Stimulated activated CD4-positive, alpha-beta T cell treated with anti-CD3 and anti-CD28 coated beads, TNF-alpha, amount 100 ng/mL, for 48 hours (primary cell): ENCODE results near the gene RAP2A.

ENCODE experiments used
- DNase-seq, 3 donors: peaks; one replicate each; pipeline ENCODE4 v3.0.0-alpha.2; 2020; ENCODE audit warnings: low read depth in 3 of 3

Gene RAP2A

DNA sequence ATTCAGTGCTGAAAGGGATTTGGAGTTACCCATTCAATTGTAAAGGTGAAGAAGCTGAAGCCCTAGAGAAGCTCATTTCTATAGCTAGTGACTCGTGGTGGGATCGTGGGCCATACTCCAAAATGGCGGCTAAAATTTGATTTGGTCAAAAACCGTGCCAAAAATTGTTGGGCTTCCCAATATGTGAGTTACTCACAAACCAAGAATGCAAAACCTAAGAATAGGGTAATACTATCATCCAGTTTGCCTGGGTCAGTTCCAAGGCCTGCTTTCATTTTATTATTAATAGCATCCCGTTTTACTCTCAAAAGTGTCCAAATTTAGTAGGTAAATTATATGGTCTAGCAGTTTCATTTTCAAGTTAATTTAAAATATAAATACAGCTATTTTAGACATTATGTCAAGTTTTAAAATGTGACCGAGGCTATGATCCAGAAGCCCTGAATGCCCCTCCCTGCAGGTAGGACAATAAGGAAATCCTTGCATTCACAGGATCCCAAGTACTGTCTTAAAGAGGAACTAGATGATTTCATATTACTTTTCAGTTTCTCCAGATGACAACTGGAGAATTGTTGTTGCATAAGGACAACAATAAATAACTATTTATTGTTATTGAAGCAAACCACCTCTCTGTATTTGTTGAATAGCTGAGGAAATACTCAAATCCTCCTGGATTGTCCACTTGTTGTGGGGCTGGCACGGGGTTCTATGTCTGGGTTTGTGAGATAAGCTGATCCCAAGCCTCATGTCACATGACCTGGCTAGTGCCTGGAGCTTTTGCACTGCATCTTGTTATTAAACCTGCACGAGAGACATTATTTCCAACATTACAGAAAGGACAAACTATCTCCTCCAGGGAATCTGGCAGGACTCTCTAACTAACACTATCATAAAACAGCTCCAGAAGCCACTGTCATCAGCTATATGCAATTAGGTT lies 11.6 kb upstream of the RAP2A start:
- no peak for DNase-seq

DNA sequence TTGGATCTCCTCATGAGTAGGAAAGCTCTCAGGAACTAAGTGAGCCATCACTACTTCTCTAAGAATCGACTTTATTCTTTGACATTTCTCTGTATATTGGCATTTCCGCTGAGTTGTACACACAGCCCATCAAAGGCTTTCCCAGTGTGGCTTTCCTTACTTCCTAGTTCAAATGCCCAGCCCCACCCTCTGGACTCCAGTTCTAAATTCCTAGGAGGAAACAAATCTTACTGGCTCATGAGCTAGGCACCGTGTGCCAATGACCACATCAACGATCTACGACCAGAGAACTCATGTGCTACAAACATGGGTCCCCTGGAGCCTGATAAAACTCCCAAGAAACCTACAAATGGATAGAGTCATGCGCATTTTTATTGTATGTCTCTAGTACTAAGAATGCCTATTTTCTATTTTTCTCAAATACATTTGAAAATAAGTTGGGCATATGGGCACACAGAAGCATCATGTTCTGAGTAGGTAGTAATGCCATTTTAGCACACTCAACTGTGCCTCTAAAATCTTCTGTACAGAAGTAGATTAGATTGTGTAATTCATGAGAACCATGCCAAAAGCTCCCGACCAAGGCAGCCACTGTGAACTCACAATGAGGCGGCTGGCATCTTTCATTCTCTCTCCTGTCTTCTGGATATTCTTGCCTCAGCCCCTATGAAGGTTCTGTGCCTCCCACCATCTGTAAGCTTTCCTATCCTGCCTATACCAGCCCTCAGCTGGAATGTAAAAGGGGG lies 10.5 kb upstream of the RAP2A start:
- no peak for DNase-seq

DNA sequence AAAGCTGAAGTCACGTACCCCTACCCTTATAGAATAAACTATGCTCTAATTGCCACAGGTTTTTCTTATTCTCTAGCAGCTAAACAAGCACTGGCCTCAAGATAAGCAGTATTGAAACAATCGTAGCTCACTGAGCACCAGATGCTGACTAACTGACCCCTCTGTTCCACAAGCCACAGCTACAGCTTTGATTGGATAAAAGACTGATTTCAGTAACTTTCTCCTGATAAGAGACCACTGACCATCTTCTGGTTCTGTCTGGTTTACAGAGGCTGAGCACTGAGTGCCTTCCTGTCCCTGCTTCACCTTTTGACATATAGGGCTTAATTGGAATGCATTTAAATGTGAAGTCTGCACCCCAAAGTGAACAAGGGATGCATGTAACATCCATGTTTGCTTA lies 8.4 kb upstream of the RAP2A start:
- DNase-seq, result no peak

DNA sequence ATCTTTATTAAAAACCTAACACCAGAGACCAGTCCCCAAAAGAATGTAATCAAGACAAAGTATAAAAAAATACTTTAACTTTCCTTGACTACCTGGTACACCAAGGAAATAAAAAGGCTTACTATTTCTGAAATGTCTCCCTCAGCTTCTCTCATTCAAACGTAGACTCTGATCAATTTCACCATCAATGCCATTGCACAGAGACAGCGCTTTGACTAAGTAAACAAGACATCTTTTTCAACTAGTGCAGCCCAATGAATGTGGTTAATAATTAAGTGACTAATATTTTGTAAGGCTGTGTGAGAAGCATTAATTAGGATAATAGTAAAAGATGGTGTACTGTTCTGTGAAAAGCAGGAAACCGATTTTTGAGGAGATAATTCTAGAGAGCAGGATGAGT lies 7.3 kb upstream of the RAP2A start:
- no peak for DNase-seq

DNA sequence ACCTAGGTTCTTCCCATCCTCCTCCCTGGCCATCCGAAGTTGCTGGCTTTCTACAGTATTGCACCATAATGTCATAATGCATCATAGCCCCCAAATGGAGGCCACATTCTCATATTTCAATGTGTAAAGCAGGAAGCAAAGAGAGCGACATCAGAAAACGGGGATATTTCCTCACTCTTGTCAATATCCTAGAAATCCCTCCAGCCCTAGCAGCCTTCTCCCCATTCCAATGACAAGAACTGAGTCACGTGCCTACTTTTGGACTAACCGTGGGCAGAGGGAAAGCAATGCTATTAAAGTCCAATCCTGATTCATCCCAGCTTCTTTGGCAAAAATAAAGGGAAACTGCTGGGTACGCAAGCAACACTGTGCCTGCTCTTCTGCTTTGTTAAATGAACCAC lies 4.3 kb upstream of the RAP2A start:
- DNase-seq, result no peak

DNA sequence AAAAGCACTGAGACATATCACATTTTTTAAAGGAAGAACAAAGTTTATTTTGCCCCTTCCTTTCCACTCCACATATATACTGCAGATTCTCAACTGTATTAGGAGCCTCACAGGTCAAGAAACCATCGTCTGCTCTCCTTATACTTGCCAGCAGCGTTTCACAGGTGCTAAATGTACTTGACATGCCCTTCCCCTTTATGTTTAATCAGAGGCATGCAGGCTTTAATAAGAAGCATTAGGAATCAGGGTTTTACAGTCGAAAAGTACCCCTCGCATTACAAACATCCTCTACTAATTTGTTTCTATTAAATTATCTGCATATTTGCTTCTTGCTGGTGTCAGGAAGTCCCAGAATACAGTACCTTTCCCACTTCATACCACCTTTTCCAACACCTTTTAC lies 3.7 kb upstream of the RAP2A start:
- no peak for DNase-seq

DNA sequence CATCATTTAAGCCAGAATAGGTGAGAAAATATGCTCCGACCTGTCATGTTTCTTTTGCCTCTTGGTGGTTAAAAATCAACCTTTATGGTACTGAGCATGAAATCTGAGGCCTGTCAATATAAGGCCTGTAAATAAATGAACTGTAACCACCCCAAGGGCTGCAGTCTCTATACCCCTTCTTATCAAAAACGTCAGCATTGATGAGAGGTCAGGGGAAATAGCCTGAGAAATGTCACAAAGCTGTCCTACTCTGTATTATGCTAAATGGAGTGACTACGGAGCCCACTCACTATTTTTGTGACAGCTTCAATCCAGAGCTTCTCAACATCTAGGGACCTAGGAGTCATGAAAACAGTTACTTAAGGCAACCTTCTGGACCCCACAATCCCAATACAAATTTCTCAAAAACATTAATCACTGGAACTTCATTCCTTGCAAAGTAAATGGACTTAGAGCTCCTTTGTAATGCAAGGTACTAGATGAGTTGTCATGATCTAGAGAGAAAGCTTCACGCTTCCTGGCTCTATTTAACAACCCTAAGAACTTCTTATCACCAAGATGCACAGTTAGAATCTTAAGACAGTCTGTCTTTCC lies 2.7 kb upstream of the RAP2A start:
- DNase-seq, result no peak

DNA sequence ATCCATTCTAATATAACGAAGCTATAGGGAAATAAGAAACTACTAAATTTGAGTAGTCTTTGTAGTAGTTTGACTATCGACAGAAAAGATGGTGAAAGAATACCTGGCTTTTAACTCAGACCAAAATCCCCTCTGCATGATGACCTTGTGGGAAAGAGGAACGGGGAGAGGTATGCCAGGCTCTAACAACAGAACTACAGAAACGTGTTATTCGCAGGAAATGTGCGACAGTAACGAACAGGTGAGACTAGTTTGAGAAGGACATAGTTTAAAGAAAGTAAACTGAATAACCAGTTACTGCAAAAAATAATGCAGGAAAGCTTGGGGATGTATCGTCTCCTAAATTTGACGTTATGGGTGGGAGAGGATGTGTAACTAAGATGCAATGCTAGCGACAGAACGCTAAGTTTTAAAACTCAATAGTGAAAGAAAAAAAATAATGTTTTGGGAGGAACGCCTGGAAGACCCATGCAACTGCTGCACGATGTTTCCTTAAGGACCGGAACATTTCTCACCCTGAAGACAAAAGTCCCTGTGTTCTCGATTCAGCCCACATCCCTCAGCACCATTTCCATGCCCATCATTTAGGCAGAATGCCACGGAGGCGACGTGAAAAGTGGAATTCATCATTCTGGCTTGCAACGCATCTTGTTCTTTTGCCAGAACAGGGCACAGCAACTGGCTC lies 1.6 kb upstream of the RAP2A start:
- no peak for DNase-seq

DNA sequence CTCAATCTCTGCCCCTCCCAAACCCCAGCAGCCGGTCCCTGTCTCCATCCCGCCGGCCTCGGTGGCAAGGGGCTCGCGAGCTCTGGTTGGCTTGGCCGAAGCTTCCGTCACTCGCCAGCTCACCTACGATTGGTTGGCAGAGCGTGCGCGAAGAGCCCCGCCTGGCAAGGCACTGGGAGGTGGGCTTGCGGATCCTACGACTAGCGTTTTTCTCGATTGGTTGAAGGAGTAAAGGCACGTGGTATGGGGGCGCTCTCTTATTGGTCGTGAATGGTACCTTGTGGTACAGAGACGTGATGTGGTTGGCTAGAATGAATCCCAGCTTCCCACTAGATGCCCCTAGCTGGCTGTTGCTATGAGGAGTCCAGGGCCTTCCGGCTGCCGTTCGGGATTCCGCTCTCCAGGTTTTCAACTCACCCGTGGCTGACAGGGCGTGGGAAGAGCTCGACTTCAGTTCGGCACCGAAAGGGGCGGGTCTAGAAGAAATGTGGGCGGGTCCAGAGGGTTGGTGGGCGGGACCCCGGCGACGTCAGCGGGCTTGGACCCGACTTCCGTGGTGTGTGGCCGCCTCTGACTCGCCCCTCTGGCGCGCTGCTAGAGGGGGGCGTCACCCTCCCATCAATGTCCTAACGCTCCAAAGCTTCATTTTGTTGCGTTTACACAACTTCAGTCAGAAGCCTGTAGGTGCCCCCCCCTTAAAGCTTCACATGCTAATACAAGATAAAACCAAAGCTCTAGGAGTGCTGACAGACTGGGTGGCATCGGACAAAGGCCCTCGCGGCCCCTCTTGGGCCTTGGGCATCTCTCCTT lies 847 bp upstream of the RAP2A start:
- DNase-seq, result peak; percentile 94 to 97 (median 97)

DNA sequence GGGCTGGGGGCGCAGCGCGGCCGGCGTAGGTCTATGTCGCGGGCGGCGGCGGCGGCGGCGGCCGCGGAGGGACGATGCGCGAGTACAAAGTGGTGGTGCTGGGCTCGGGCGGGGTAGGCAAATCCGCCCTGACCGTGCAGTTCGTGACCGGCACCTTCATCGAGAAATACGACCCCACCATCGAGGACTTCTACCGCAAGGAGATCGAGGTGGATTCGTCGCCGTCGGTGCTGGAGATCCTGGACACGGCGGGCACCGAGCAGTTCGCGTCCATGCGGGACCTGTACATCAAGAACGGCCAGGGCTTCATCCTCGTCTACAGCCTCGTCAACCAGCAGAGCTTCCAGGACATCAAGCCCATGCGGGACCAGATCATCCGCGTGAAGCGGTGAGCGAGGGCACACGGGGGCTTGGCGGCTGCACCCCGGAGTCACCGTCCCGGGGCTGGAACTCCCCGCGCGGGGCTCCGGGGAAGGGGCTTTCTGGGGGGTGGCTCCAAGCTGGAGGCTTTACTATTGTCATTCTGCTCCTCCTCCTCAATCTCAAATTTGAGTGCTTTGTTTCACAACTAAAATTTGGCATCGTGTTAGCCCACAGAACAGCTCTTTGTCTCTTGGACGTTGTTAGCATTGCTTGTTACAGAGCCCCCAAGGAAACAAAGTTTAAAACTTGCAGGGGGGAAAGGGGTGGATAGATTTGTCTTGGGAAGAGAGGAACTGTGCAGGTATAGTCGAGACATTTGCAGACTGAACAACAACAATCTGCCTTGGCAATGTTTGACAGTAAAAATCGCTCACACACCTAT lies 630 bp downstream of the RAP2A start:
- peak; percentile 0 to 16 (median 10) for DNase-seq

DNA sequence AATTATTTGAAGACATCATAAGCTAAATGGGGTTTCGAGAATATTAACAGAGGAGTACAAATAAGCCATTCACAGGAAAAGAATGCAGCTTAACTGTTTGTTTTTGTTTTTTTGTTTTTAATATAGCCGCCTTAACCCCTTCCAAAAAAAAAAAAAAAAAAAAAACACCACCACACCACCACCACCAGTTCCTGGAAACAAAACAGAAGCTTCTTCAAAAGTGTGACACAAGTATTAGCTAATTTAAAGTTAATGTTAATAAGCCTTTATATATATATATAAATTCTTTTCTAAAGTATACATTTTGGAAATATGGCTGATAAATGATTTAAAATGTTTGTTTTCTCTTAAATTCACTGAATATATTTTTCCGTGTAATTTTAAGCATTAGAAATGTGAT lies 1.4 kb downstream of the RAP2A start:
- DNase-seq, result no peak

DNA sequence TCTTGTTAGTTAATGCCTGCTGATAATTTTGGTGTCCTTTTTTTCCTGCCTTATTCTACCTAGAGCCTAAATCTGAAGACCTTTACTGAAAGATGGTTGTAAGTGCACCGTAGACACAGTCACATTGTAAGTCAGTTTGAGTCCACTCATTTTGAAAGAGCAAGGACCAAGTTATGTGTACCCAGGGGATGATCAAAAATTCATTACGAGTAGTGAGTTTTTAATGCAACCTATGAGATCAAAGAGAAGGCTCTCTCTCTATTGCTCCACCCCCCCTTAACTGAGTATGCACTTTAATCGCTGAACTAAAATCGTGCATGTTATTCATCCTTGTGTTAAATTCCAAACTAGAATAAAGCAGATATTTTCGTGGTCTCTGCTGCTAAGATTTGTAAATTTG lies 1.8 kb downstream of the RAP2A start:
- no peak for DNase-seq

DNA sequence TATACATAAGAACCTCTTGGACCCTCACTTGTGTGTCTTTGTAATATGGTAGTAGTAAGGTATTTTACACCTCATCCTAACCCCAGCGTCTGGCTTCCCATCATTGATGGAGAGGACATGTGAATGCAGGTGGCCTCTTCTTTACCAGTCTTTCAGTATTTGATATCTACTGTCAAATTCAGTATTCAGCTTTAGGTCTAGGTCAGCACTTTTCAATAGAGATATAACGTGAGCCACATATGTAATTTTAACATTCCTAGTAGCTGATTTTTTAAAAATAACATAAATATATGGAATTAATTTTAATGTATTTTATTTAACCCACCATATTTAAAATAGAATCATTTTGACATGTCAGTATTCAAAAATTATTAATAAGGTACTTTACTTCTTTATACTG lies 2.9 kb downstream of the RAP2A start:
- DNase-seq, result no peak

DNA sequence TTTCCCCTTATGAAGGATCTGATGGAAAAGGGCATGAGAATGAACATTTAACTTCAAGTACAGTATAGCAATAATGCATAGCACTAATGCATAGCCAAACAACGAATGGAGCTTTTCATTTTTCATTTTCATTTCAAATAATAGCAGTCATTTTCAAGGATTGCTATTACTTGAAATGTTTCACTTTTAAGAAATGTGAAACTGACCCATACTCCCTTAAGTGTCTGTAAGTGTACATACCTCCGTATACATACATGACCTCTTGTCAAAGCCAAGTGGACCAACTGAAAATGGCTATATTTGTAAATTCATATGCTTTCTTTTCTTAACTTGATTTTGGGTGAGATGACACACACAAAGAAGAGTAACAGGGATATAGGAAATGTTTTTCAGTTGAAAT lies 3.8 kb downstream of the RAP2A start:
- DNase-seq, result no peak

DNA sequence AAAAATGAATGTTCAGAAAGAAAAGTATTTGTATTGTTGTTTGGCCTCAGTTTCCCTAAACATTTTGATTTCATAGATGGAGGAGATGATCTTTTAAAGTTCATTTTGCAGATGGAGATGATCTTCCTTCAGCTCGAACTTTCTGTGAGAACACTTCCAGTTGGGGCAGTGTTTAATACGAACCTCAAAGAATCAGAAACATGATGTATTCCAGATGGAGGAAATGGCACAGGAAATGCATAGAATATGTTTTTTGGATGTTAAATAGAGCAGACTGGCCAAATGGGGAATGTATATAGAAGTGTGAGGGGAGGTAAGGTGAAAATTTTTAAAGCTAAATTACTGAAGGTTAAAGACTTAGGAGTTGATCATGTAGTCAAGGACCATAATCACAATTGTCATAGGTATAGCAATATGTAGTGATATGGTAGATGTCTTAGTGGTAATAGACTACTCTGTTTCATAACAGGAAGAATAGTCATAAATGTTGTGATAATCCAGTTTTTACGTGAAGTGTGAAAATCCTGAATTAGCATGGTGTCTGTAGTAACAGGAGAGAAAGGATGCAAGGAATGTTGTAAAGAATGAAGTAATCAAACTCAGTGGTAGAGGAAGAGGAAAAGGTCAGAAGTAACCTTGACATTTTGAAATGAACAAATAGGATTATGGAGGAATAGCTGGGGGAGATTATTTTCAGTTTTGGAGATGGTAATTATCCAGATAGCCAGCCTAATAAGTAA lies 5.1 kb downstream of the RAP2A start:
- no peak for DNase-seq

DNA sequence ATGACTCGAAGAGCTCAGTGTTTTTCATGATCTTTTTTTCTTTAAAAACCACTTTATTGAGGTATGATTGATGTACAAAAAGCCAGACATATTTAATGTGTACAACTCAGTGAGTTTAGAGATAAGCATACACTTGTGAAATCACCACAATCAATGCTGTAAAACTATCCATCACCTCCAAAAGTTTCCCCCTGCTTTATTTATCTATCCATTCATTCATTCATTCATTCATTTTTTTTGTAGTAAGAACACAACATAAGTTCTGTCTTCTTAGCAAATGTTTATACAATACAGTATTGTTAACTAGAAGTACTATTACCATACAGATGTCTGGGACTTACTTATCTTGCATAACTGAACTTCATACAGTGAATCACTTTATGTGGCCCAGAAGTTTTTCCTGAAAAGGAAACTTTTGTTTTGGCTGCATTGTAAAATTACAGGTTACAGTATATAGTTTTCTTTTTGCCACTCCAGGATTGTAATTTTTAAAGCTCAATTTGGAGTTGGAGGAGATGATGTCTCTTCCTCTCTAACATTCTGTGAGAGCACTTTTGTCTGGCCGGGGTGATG lies 6.7 kb downstream of the RAP2A start:
- DNase-seq, result no peak

DNA sequence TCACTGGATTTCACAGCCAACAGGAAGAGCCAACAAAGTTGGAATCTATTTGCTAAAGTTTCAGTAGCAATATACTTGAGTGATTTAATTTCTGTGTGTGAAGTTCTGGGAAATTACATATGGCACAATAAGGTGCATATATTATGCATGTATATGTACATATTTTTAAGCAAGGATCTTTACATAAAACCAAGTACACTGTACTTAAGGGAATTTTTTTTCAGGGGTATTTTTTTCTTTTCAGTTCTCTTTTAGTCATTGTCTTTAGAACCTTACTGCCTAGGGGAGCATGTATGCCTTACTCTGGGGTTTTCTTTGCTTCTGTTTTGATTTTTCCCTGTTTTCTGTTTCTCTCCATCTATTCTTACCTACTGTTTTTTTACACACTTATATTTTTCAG lies 7.4 kb downstream of the RAP2A start:
- DNase-seq, result no peak

DNA sequence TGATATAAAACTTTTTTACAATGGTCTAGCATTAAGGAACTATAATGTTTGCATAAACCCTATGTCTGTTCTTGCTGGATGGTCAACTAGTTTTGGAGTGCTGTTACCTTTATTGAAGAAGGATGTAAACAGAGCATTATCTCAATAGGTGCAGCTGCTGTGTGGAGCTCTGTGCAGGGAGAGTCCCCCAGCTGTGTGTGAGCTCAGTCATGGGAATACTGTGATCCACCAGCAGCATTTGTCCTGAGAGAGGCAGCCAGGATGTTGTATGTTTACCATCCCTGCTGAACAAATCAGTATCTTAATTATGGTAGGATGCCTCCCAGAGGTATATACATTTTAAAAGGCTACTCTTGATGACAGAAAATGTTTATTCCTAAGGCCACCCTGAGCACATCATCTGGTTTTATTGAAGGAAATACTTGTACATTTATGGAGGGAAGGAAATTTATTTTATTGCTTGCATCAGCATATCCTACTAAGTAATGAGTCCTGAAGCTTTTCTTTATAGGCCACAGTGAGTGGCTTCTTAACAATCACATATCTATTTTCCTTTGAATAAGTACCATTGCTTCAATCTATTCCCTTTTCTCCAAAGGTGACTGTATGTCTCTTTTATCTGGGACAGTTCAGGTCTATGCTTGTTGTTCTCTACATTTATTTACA lies 11.7 kb downstream of the RAP2A start:
- DNase-seq, result no peak

DNA sequence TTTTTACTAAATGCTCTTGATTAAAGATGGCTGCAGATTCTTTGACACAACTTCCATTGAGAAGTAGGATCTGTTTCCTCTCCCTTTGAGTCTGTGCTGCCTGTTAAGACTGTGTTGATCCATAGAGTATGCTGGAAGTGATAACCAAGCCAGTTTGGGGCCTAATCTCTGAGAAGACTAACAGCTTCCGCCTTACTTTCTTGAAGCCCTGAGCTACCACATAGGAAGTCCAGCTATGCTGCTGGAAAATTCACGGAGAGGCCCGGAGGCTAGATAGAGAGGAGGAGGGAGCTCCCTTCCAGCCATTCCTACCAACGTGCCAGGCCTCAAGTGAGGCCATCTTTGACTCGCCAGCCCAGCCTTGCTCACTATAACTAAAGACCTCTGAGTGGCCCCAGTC lies 12.5 kb downstream of the RAP2A start:
- no peak for DNase-seq
